ENCODE results near the gene MTMR12. TPM values are rescaled to one million over a fixed set of nuclear protein-coding genes. Genes with fewer than 3 reads are reported as not detected.
"Not testable (repeated sequence)": the region's sequence is repeated elsewhere in the genome, so short reads cannot be mapped to it uniquely, and the experiment has no call there.

Gene MTMR12
- total RNA-seq, 1 experiment from 2014 or later = 28.0 TPM

DNA sequence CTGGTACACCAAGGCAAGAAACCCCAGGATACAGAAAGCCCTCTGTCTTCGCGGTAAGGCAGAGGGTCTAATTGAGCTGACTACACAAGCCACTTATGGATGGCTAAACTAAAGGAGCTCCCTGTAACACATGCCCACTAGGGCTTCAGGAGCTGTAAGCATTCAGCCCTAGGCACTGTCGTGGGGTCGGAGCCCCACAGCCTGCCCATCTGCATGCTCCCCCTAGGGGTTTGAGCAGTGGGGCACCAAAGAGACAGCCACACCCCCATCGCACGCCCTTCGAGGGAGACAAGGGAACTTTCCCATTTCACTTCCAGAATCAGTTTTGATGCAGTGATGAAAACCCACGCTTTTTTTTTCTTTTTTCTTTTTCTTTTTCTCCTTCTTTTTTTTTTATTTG, 11.0 kb upstream of the MTMR12 start:
- DNase-seq (ENCODE audit: low spot score) = no peak

DNA sequence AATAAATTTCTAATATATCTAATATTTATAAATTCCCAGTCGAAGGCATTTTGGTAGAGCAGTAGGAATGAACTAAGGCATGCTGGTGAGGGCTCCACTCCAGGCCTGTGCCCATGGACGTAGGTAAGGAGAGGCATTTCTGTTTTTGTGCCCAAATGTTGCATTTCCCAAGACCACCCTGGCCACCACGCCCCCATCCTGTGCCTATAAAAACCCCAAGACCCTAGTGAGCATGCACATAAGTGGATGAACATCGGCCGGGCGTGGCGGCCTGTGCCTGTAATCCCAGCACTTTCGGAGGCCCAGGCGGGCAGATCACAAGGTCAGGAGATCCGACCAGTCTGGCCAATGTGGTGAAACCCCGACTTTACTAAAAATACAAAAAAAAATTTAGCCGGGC, 10.1 kb upstream of the MTMR12 start:
- DNase-seq (ENCODE audit: low spot score) = no peak

DNA sequence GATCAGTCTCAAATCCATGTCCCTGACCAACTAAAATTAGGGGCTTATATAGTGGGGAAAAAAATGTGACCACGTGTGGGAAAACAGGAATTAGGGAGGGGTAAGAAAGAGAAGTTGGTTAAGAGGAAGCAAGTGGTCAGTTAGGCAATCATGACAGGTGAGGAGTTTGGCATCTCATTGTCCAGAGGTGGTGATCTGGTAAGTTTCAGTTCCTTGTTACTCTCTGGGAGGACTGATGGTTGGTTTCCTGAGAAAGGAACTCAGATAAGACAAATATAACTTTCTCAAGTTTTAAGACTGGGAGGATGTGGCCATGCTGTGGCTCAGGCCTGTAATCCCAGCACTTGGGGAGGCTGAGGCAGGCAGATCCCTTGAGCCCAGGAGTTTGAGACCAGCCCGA, 9.0 kb upstream of the MTMR12 start:
- DNase-seq (ENCODE audit: low spot score) = not testable (repeated sequence)

- no peak for DNase-seq (ENCODE audit: low spot score)
Measured at GRCh38 chr5:32320576-32320975, 7.8 kb upstream of the MTMR12 start.

- no peak for DNase-seq (ENCODE audit: low spot score)
Measured at GRCh38 chr5:32319926-32320543, 7.3 kb upstream of the MTMR12 start.

GRCh38 chr5:32319392-32319791, 6.7 kb upstream of the MTMR12 start:
- DNase-seq (ENCODE audit: low spot score) = no peak

GRCh38 chr5:32317041-32317440, 4.3 kb upstream of the MTMR12 start:
- DNase-seq (ENCODE audit: low spot score) = no peak

DNA sequence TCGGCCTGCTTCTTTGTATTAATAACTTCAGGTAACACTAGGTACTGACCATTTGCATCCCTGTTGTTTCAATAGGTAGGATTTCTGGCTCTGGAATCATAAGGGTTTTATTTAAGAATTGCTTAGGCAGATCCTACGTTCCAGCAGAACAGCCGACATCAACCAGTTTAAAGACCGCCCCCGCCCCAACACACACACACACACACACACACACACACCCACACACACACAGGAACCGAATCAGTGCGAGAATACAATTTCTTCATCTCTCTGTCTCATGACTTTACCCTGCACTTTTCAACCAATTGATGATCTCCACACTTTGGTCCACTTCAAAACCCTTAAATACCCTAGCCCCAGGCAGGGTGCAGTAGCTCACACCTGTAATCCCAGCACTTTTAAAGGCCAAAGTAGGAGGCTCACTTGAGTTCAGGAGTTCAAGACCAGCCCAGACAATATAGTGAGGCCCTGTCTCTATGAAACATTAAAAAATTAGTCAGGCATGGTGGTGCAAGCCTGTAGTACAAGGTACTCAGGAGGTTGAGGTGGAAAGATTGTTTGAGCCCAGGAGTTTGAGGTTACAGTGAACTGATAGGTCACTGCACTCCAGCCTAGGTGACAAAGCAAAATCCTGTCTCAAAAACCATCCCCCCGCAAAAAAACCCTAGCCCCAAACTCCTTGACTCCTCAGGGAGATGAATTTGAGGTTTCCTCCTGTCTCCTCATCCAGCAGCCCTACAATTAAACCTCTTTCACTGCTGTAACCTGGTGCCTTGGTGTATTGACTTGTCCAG, 2.7 kb upstream of the MTMR12 start:
- no peak for DNase-seq (ENCODE audit: low spot score)

DNA sequence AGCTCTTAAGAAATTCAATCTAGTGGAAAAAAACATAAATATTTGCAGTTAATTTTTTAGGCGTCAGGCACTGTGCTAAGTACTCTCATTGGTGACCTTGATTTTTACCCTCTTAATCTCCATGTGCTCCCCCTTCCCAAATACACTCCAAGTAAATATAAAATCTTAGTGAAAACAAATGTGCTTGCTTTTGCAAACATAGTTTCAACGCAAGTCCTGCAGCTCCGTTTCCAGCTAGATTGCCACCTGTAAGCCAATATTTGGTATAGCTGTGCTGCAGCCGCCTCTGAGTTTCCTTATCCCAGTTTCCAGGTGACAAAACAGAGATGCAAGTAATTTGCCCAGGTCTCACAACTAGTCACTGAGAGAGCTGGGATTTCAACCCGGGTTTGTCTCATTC, 1.9 kb upstream of the MTMR12 start:
- no peak for DNase-seq (ENCODE audit: low spot score)

- not testable (repeated sequence) for DNase-seq (ENCODE audit: low spot score)
Measured at GRCh38 chr5:32314152-32314488, 1.4 kb upstream of the MTMR12 start.

GRCh38 chr5:32312197-32312594, 543 bp downstream of the MTMR12 start:
- DNase-seq (ENCODE audit: low spot score) = peak; percentile 47

DNA sequence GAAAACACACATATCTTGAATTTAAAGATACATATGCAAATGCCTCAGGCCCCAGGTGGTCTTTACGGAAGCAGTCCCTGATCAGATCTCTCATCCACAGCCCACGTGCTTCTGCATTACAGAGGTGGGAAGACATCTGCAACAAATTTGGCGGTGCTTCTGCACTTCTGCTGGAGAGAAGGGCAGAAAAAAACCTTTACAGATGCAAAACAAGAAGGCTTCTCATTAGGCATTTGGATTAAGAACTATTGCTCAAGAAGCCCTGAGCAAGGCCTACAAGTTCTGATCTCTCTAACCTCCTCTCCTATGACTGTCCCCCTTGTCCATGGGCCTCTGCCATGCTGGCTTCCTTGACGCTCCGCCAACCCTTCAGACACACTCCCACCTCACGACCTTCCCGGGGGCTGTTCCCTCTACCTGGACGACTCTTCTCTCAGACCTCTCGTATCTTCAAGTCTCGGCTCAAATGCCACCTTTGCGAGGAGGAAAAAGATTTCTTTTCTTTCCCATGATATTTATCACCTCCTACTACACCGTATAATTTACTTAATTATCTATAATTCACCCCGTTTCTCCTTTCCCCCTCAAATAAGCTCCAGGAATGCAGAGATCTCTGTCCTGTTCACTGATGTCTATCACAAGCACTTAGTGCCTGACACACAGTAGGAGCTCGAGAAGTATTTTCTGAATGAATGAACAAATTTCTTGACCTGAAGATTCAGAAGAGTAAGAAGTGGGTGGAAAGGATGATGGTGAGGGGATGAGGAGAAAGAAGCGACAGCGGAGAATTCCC, 1.1 kb downstream of the MTMR12 start:
- no peak for DNase-seq (ENCODE audit: low spot score)

DNA sequence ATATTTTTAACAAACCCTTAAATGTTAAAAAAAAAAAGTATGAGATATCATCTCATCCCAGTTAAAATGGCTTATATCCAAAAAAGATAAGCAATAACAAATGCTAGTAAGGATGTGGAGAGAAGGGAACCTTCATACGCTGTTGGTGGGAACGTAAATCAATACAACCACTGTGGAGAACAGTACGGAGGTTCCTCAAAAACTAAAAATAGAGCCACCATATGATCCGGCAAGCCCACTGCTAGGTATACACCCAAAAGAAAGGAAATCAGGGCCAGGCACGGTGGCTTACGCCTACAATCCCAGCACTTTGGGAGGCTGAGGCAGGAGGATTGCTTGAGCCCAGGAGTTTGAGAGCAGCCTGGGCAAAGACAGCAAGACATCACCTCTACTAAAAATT, 3.0 kb downstream of the MTMR12 start:
- no peak for DNase-seq (ENCODE audit: low spot score)

GRCh38 chr5:32308946-32309345, 3.8 kb downstream of the MTMR12 start:
- no peak for DNase-seq (ENCODE audit: low spot score)

DNA sequence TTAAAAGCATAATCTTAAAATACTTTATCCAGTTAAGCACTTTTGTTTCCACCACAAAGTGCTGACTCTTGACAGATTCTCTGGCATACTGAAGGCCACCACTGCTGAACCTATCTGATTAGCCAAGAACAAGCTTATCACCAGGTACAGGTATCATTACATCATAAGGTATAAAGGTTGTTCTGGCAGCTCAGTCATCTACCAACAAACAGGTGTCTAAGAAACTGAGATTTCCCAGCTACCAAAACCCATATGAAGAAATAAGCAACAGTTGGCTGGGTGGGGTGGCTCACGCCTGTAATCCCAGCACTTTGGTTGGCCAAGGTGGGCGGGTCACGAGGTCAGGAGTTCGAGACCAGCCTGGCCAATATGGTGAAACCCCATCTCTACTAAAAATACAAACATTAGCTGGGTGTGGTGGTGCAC, 5.0 kb downstream of the MTMR12 start:
- no peak for DNase-seq (ENCODE audit: low spot score)

DNA sequence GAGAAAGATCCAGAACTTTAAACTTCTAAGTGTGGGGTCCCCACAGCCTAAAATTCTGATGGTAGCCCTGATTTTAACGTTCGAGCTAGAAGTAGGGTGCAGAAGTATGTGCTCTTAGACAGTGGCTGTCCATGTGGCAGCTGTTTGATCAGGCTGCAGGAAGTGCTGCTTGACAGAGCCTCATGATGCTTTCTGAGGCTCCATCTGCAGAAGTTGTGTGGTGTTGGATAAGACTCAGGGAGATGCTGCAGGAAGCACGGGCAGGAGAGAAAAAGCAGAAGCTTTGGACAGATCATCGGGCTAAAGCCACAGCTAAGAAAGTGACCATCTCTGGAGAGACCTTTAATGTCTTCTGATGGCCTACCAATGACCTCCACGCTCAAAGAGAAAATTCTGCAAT, 8.1 kb downstream of the MTMR12 start:
- DNase-seq (ENCODE audit: low spot score) = no peak

- DNase-seq (ENCODE audit: low spot score) = no peak
Measured at GRCh38 chr5:32303755-32304120, 9.0 kb downstream of the MTMR12 start.

- DNase-seq (ENCODE audit: low spot score) = no peak
Measured at GRCh38 chr5:32302835-32303754, 9.6 kb downstream of the MTMR12 start.

DNA sequence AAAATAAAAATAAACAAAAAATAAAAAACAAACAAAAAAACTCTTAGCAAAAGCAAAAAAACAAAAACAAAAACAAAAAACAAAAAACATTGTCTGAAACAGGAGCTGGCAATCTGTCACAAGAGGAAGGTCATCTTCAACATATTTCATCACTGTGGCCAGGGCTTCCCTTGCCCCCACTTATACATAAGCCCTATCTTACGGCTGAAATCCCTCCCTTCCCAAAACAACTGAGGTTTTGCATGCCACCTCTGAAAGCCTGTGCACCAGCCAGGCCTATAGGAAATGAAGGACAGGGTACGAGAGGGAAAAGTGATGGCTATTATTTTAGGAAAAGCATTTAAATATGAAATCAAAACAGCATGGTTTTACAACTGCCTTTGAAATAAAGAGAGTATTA, 10.8 kb downstream of the MTMR12 start:
- no peak for DNase-seq (ENCODE audit: low spot score)

- DNase-seq (ENCODE audit: low spot score) = no peak
Measured at GRCh38 chr5:32299059-32299677, 13.6 kb downstream of the MTMR12 start.

DNA sequence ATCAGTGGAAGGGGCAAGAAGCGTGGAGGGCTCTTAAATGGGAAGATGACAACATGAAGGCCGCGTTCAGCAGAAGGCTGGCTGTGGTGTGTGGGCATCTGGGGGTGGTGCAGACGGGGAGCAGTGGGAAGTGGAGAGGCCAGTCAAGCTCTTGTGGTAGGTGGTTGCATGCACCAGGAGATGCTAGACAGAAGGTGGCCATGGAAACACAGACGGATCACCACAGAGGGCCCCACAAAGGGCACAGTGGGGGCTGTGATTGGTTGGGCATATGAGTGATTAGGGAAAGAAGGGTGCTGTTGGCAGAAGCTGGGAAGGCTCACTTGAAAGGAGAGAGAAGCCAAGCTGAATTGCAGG, 14.7 kb downstream of the MTMR12 start:
- DNase-seq (ENCODE audit: low spot score) = no peak

Measured in A172 (cell line).